HepG2 (cell line): ENCODE results near the gene LHPP. TPM values are rescaled to one million over a fixed set of nuclear protein-coding genes. Genes with fewer than 3 reads are reported as not detected.
A peak's percentile ranks its signal among the peaks of the same experiment; 100 is the strongest.

Source experiments
- AKAP8 ChIP-seq: sonication (generic); formaldehyde crosslinking; IDR thresholded peaks from 2 replicates; pipeline ENCODE4 v1.5.1; 2020; ENCODE audit warnings: mild to moderate bottlenecking, missing genetic modification reagents
- ATF1 ChIP-seq: IDR thresholded peaks from 2 replicates; pipeline ENCODE4 v1.6.1; 2016; ENCODE audit warnings: mild to moderate bottlenecking, control low read depth
- BCLAF1 ChIP-seq: fragments of 450-650 bp; IDR thresholded peaks from 2 replicates; pipeline ENCODE4 v1.6.1; 2017; ENCODE audit warnings: mild to moderate bottlenecking
- GPN1 ChIP-seq: sonication (generic); formaldehyde crosslinking; IDR thresholded peaks from 2 replicates; pipeline ENCODE4 v1.5.1; 2020; ENCODE audit warnings: missing genetic modification reagents, borderline replicate concordance
- HNF4A ChIP-seq: sonication (generic); formaldehyde crosslinking; IDR thresholded peaks from 2 replicates; pipeline ENCODE4 v1.4.0; 2020; ENCODE audit warnings: missing genetic modification reagents
- IRX3 ChIP-seq: sonication (generic); formaldehyde crosslinking; IDR thresholded peaks from 2 replicates; pipeline ENCODE4 v1.8.1; 2023; ENCODE audit warnings: mild to moderate bottlenecking, low read depth, missing genetic modification reagents, borderline replicate concordance
- JARID2 ChIP-seq: sonication (generic); formaldehyde crosslinking; IDR thresholded peaks from 2 replicates; pipeline ENCODE4 v1.8.1; 2023; ENCODE audit warnings: missing genetic modification reagents, inconsistent platforms; ENCODE audit not compliant: insufficient replicate concordance
- KLF9 ChIP-seq: IDR thresholded peaks from 2 replicates; pipeline ENCODE4 v1.6.1; 2016; ENCODE audit warnings: low read depth
- MED8 ChIP-seq: sonication (generic); formaldehyde crosslinking; IDR thresholded peaks from 2 replicates; pipeline ENCODE4 v1.8.1; 2023; ENCODE audit warnings: mild to moderate bottlenecking, missing genetic modification reagents; ENCODE audit not compliant: insufficient replicate concordance
- MEF2D ChIP-seq: sonication (generic); formaldehyde crosslinking; IDR thresholded peaks from 2 replicates; pipeline ENCODE4 v1.5.1; 2020; ENCODE audit warnings: mild to moderate bottlenecking, missing genetic modification reagents
- MTF2 ChIP-seq: sonication (generic); formaldehyde crosslinking; IDR thresholded peaks from 2 replicates; pipeline ENCODE4 v1.5.0; 2020; ENCODE audit warnings: missing genetic modification reagents, borderline replicate concordance
- NFYC ChIP-seq: IDR thresholded peaks from 2 replicates; pipeline ENCODE4 v1.6.1; 2016; ENCODE audit warnings: missing genetic modification reagents, missing compliant biosample characterization
- SRY ChIP-seq: sonication (generic); formaldehyde crosslinking; IDR thresholded peaks from 2 replicates; pipeline ENCODE4 v1.8.0; 2022; ENCODE audit warnings: mild to moderate bottlenecking, missing genetic modification reagents
- TFAP4 ChIP-seq: sonication (generic); IDR thresholded peaks from 2 replicates; pipeline ENCODE4 v1.6.1; 2016; ENCODE audit warnings: low read depth, borderline replicate concordance
- ZBTB38 ChIP-seq: sonication (generic); formaldehyde crosslinking; IDR thresholded peaks from 2 replicates; pipeline ENCODE4 v1.5.1; 2020; ENCODE audit warnings: mild to moderate bottlenecking, missing genetic modification reagents
- ZFP36L1 ChIP-seq: sonication (generic); formaldehyde crosslinking; IDR thresholded peaks from 2 replicates; pipeline ENCODE4 v1.8.0; 2022; ENCODE audit warnings: mild to moderate bottlenecking, missing genetic modification reagents, moderate library complexity
- ZNF18 ChIP-seq: sonication (generic); formaldehyde crosslinking; IDR thresholded peaks from 2 replicates; pipeline ENCODE4 v1.8.0; 2022; ENCODE audit warnings: mild to moderate bottlenecking, missing genetic modification reagents; ENCODE audit not compliant: insufficient replicate concordance
- ZNF549 ChIP-seq: sonication (generic); formaldehyde crosslinking; IDR thresholded peaks from 2 replicates; pipeline ENCODE4 v1.5.0; 2020; ENCODE audit warnings: missing genetic modification reagents
- ZNF644 ChIP-seq: IDR thresholded peaks from 2 replicates; pipeline ENCODE4 v1.6.1; 2016; ENCODE audit warnings: low read depth
- ZNF660 ChIP-seq: sonication (generic); formaldehyde crosslinking; IDR thresholded peaks from 2 replicates; pipeline ENCODE4 v1.5.1; 2020; ENCODE audit warnings: mild to moderate bottlenecking, low read depth, missing genetic modification reagents, borderline replicate concordance
- ZNF781 ChIP-seq: sonication (generic); formaldehyde crosslinking; IDR thresholded peaks from 2 replicates; pipeline ENCODE4 v1.5.1; 2020; ENCODE audit warnings: borderline replicate concordance, mild to moderate bottlenecking, missing genetic modification reagents; ENCODE audit errors: not compliant biosample characterization
- ZUFSP ChIP-seq: sonication (generic); formaldehyde crosslinking; IDR thresholded peaks from 2 replicates; pipeline ENCODE4 v1.9.0; 2021; ENCODE audit warnings: missing genetic modification reagents, mild to moderate bottlenecking, borderline replicate concordance
- polyA plus RNA-seq, 8 experiments: library from polyadenylated mRNA; depleted of rRNA in 3 of 8; stranded (reverse) in 7 of 8; unstranded in 1 of 8; fragments of >200 nt; fragmentation: Illumina TruSeq in 4 of 8; extraction: Trizol in 4 of 8; gene quantifications; 2 replicates each; pipeline versions ENCODE4 v1.2.1 to v1.2.3, GENCODE V29; 2011 to 2016; ENCODE audit warnings: low read depth in 4 of 8, missing spikeins in 1 of 8, mixed read lengths in 1 of 8; ENCODE audit not compliant: insufficient read depth in 1 of 8
- total RNA-seq, 5 experiments: library from RNA; depleted of rRNA; stranded (reverse); fragments of >200 nt; fragmentation: Illumina TruSeq; extraction: Trizol; gene quantifications; 2 replicates each; pipeline ENCODE4 v1.2.3, GENCODE V29; 2016; ENCODE audit warnings: low read depth in 1 of 5

LHPP gene
- total and polyA plus RNA-seq, 2 of the 13 experiments (the other 11 are each of a cell fraction or from before 2014, with no cell fraction given): 5.2 to 13.1 TPM

GRCh38 chr10:124554085-124554858 lies 92.6 kb downstream of the LHPP start (continued):
- no peak for TF ChIP-seq ZNF781 (CRISPR knock-in tag)
- TF ChIP-seq HNF4A (CRISPR knock-in tag): peak; percentile 88
- no peak for TF ChIP-seq ATF1
- no peak for TF ChIP-seq ZNF549 (CRISPR knock-in tag)
- TF ChIP-seq KLF9 (CRISPR knock-in tag): no peak
- TF ChIP-seq AKAP8 (CRISPR knock-in tag): no peak
- TF ChIP-seq MEF2D (CRISPR knock-in tag): no peak
- no peak for TF ChIP-seq MTF2
- TF ChIP-seq MED8: no peak
- TF ChIP-seq ZFP36L1: no peak
- no peak for TF ChIP-seq ZNF18 (CRISPR knock-in tag)
- TF ChIP-seq SRY: no peak
- TF ChIP-seq TFAP4: no peak
- TF ChIP-seq IRX3: no peak
- no peak for TF ChIP-seq GPN1 (CRISPR knock-in tag)
- TF ChIP-seq JARID2 (CRISPR knock-in tag): no peak
- no peak for TF ChIP-seq NFYC (CRISPR knock-in tag)
- no peak for TF ChIP-seq BCLAF1
- TF ChIP-seq ZUFSP (CRISPR knock-in tag): no peak
- TF ChIP-seq ZBTB38: no peak
- TF ChIP-seq ZNF660 (CRISPR knock-in tag): no peak
- no peak for TF ChIP-seq ZNF644 (CRISPR knock-in tag)
